ENCODE results near the gene DMGDH.

DMGDH gene

GRCh38 chr5:79074641-79075040 lies 5.2 kb upstream of the DMGDH start:
- in situ Hi-C loops (cut with MboI; ENCODE audit: low sequenced_read_pairs), result no loop called here

- in situ Hi-C loops (cut with MboI; ENCODE audit: low sequenced_read_pairs), result no loop called here
These were observed 835 bp upstream of the DMGDH start for GRCh38 chr5:79070350-79070667.

GRCh38 chr5:79062436-79062835 lies 7.0 kb downstream of the DMGDH start:
- in situ Hi-C loops (cut with MboI; ENCODE audit: low sequenced_read_pairs), result no loop called here

GRCh38 chr5:79059674-79060073 lies 9.8 kb downstream of the DMGDH start:
- in situ Hi-C loops (cut with MboI; ENCODE audit: low sequenced_read_pairs), result no loop called here

GRCh38 chr5:79056847-79057246 lies 12.6 kb downstream of the DMGDH start:
- in situ Hi-C loops (cut with MboI; ENCODE audit: low sequenced_read_pairs), result no loop called here

GRCh38 chr5:79055017-79055416 lies 14.5 kb downstream of the DMGDH start:
- in situ Hi-C loops (cut with MboI; ENCODE audit: low sequenced_read_pairs), result no loop called here

- in situ Hi-C loops (cut with MboI; ENCODE audit: low sequenced_read_pairs), result no loop called here
These were observed 16.2 kb downstream of the DMGDH start for GRCh38 chr5:79053321-79053720.

- in situ Hi-C loops (cut with MboI; ENCODE audit: low sequenced_read_pairs), result no loop called here
These were observed 19.0 kb downstream of the DMGDH start for GRCh38 chr5:79050498-79050897.

- in situ Hi-C loops (cut with MboI; ENCODE audit: low sequenced_read_pairs), result no loop called here
These were observed 21.0 kb downstream of the DMGDH start for GRCh38 chr5:79048437-79048836.

GRCh38 chr5:79047199-79047598 lies 22.3 kb downstream of the DMGDH start:
- in situ Hi-C loops (cut with MboI; ENCODE audit: low sequenced_read_pairs), result no loop called here

GRCh38 chr5:79042188-79042587 lies 27.3 kb downstream of the DMGDH start:
- in situ Hi-C loops (cut with MboI; ENCODE audit: low sequenced_read_pairs), result no loop called here

GRCh38 chr5:79036769-79037168 lies 32.7 kb downstream of the DMGDH start:
- in situ Hi-C loops (cut with MboI; ENCODE audit: low sequenced_read_pairs), result no loop called here

GRCh38 chr5:79035237-79035636 lies 34.2 kb downstream of the DMGDH start:
- in situ Hi-C loops (cut with MboI; ENCODE audit: low sequenced_read_pairs), result no loop called here

GRCh38 chr5:79032782-79033181 lies 36.7 kb downstream of the DMGDH start:
- in situ Hi-C loops (cut with MboI; ENCODE audit: low sequenced_read_pairs), result no loop called here

GRCh38 chr5:79032031-79032695 lies 37.3 kb downstream of the DMGDH start:
- in situ Hi-C loops (cut with MboI; ENCODE audit: low sequenced_read_pairs), result no loop called here

GRCh38 chr5:79031485-79031867 lies 38.0 kb downstream of the DMGDH start:
- in situ Hi-C loops (cut with MboI; ENCODE audit: low sequenced_read_pairs), result no loop called here

- in situ Hi-C loops (cut with MboI; ENCODE audit: low sequenced_read_pairs), result no loop called here
These were observed 38.6 kb downstream of the DMGDH start for GRCh38 chr5:79030663-79031484.

GRCh38 chr5:79025054-79025472 lies 44.4 kb downstream of the DMGDH start:
- in situ Hi-C loops (cut with MboI; ENCODE audit: low sequenced_read_pairs), result no loop called here

GRCh38 chr5:79023947-79024346 lies 45.5 kb downstream of the DMGDH start:
- in situ Hi-C loops (cut with MboI; ENCODE audit: low sequenced_read_pairs), result no loop called here

GRCh38 chr5:79023348-79023747 lies 46.1 kb downstream of the DMGDH start:
- in situ Hi-C loops (cut with MboI; ENCODE audit: low sequenced_read_pairs), result no loop called here

GRCh38 chr5:79022771-79023170 lies 46.7 kb downstream of the DMGDH start:
- in situ Hi-C loops (cut with MboI; ENCODE audit: low sequenced_read_pairs), result no loop called here

GRCh38 chr5:79021753-79022152 lies 47.7 kb downstream of the DMGDH start:
- in situ Hi-C loops (cut with MboI; ENCODE audit: low sequenced_read_pairs), result no loop called here
